GM19452 (cell line): ENCODE results near the gene SH2D3C.

Source experiments
- ATAC-seq: cut with Tn5 transposase; IDR thresholded peaks from one replicate; pipeline ENCODE4 v1.9.1; 2021; ENCODE audit not compliant: unreplicated experiment

Gene SH2D3C

DNA sequence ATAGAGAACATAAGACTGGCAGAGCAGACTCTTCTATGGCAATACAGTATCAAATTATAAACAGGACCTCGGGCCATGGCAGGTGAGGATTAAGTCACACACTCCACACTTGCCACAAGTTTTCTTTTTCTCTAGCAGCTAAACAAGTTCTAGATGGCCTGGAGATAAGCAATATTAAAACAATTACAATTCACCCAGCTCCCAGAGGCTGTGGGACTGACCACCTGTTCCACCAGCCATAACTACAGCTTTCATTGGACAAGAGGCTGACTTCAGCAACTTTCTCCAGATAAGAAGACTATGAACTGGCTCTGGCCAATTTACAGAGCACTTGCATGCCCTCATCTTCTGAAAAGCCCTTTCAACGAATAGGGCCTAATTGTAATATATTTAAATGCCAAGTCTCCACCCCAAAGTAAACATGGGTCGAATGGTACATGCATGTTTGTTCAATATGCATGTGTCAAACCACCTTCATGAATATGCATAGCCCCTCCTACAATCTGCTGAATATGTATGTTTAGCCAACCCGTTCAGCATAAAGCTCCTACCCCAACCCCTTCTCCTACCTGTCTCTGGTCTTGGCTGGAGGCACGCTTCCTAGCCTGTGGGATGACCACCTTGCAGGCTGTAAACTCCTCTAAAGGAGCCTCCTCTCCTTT lies 77.7 kb downstream of the SH2D3C start:
- no peak for ATAC-seq

DNA sequence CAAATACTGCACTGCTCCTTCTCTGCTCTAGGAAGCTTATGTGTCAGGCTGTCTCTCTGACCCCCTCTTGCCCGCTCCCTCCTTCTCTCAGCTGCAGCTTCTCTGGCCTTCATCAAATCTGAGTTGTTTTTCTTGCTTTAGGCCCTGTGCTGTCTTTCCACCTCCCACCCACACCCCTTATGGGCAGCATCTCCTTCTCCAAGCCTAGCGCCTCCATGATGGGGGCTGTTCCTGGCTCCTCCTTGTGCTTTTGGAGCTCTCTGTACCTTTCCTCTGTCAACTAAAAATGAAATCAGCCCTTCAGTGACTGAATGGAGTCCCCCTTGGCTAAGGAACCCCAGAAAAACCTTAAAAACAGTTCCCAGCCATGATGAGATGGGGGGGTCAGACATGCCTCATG lies 78.3 kb downstream of the SH2D3C start:
- no peak for ATAC-seq

DNA sequence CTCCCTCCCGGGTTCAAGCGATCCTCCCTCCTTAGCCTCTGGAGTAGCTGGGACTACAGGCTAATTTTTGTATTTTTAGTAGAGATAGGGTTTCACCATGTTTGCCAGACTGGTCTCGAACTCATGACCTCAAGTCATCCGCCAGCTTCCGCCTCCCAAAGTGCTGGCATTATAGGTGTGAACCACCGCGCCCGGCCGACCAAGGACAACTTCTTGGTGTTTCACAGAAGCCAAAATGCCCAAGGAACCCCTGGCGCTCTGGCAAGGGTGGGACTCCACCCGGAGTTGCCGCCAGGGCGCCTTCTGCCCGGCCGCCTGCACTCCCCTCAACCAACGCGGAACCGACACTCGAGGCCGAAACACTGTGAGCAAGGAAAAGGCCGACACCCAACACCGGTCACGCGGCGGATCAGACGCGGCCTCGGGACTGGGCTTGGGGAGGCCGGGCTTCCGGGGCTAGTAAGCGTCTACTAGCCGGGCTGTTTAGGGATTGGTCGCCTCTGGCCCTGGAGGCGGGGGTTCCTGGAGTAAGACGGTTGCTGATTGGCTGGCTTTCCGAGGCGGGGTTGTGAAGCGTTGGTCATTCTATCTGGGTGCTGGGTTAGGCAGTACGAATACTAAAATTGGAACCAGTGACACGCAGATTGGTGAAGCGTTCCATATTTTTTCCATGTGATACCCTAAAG lies 79.3 kb downstream of the SH2D3C start:
- ATAC-seq: peak; percentile 91

GRCh38 chr9:127698386-127698785 lies 80.1 kb downstream of the SH2D3C start:
- no peak for ATAC-seq

DNA sequence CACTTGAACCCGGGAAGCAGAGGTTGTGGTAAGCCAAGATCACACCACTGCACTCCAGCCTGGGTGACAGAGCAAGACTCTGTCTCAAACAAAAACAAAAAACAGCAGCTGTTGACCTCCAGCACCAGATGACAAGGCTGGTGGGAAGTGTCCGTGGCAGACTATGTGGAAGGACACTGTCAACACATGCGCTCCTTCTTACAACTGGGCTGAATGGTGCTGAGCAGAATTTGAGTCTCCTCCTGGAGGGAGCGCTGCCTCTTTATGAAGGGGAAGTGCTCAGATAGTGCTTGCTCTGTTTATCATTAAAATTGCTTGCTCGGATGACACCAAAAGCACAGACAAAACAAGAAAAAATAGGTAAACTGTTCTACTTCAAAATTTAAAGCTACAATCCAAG lies 80.9 kb downstream of the SH2D3C start:
- ATAC-seq: no peak

DNA sequence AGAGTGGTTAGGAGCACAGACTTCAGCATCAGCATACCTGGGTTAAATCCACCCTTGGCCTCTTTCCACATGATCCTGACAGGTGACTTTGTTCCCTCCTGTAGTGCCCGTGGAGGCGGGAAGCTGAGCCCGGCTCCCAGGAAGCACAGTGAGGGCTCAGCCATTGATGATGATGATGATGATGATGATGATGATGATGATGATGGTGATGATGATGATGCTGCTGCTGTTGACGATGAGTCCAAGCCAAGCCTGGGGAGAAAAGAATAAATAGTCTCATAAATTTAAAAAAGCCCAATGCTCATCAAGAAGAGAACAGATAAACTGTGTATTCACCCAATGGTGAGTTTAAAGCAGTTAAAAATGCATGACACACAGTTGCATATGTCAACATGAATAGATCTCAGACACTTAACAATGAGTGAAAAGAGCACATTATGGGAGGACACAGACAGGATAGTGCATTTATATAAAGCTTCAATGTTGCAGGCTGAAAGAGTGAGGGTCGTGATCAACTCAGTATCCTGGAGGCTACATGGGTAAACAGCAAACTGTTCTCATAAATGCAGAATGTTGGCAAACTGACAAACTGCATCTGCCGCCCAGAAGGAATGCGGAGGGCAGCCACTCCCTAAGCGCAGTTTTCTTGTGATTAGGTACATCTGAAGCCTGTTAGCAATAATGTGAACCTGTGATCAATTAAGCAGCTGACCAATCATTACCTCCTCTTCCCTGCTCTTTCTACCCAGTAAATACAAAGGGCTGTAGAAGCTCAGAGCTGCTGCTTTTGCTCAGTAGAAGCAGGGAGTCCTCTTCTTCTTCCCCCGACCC lies 83.4 kb downstream of the SH2D3C start:
- ATAC-seq: no peak

GRCh38 chr9:127693697-127694096 lies 84.8 kb downstream of the SH2D3C start:
- no peak for ATAC-seq

GRCh38 chr9:127693143-127693542 lies 85.3 kb downstream of the SH2D3C start:
- no peak for ATAC-seq

DNA sequence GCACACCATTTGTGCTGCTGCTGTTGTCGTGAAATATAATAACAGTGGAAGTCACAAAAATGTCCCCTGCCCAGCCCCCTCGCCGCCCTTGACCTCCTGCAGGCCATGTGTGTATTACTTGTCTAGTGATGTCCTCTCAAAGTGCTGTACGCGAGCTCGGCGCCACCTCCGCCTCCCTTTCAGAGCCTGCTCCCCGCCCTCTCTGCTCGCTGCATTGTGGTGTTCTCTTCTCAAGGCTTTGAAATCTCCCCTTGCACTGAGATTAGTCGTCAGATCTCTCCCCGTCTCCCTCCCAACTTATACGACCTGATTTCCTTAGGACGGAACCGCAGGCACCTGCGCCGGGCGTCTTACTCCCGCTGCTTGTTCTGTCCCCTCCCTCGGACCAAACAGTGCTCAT lies 86.4 kb downstream of the SH2D3C start:
- ATAC-seq: no peak

- no peak for ATAC-seq
Observed at GRCh38 chr9:127690735-127691134, 87.7 kb downstream of the SH2D3C start.

- ATAC-seq: no peak
Observed at GRCh38 chr9:127689329-127690000, 89.0 kb downstream of the SH2D3C start.
